ENCODE measurements around the gene SUSD1. TPM values are rescaled to one million over a fixed set of nuclear protein-coding genes. Genes with fewer than 3 reads are reported as not detected.
A peak's percentile ranks its signal among the peaks of the same experiment; 100 is the strongest.

The SUSD1 gene
- total and polyA plus RNA-seq, 2 experiments from 2014 or later, result 4.2 to 8.4 TPM

DNA sequence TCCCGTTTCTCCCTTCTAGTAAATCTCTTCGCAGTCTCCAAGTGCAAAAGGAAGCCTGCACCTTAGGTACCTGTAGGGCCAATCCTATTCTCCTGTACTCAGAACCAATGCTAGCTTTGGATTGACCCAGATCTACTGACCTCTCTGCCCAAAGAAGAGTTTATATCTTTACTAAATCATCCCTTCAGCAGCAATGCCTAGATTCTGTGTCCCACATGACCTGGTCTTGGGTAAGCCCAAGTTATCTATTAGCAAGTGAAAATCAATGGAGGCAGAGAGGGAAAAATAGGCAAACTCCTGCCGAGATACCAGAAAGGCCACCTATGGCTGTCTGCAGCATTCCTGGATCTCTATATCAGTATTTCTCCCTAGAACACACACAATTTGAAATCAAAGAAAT, 60.0 kb downstream of the SUSD1 start:
- WGBS, 2 experiments (ENCODE audit: low coverage in 1 of 2, low lambda C conversion rate in 2 of 2, missing lambda C conversion rate in 2 of 2), result 65 to 66% methylated on average over 3 of the region's 3 CpGs
- no peaks in the 10 kb centered on the region for H3K9me3 ChIP-seq (ENCODE audit: low read depth)
- no peak overlapping the region for H3K4me3 ChIP-seq
- peaks cover 14% of the 10 kb centered on the region for H3K4me1 ChIP-seq (ENCODE audit: insufficient read depth)
- TF ChIP-seq EZH2phosphoT487 (IDR thresholded peaks at IDR 0.05; ENCODE audit: insufficient read depth, low read depth) (no peak), EZH2 (IDR thresholded peaks at IDR 0.05; ENCODE audit: insufficient read depth, poor library complexity, severe bottlenecking) (no peak)
- no peaks in the 10 kb centered on the region for H4K20me1 ChIP-seq (ENCODE audit: insufficient read depth)
- peaks cover 12% of the 10 kb centered on the region; the same call in 1 of the 2 replicates for H3F3A ChIP-seq (ENCODE audit: insufficient read depth)
- H2AFZ ChIP-seq, result no peak overlapping the region
- H3K27me3 ChIP-seq (replicated peaks; ENCODE audit: insufficient read depth), result no peaks in the 10 kb centered on the region
- H3K9ac ChIP-seq, result no peak overlapping the region
- no peak overlapping the region for H3K27ac ChIP-seq
- no peaks in the 10 kb centered on the region for H3K9me2 ChIP-seq (ENCODE audit: insufficient read depth)
- in situ Hi-C loops (cut with MboI), result no loop called here
- H3K4me2 ChIP-seq (ENCODE audit: unreplicated experiment), result no peak overlapping the region
- no peaks in the 10 kb centered on the region for H3K79me2 ChIP-seq (ENCODE audit: insufficient read depth)
- DNase-seq, result no peak
- H3K36me3 ChIP-seq (ENCODE audit: low read depth), result no peaks in the 10 kb centered on the region

DNA sequence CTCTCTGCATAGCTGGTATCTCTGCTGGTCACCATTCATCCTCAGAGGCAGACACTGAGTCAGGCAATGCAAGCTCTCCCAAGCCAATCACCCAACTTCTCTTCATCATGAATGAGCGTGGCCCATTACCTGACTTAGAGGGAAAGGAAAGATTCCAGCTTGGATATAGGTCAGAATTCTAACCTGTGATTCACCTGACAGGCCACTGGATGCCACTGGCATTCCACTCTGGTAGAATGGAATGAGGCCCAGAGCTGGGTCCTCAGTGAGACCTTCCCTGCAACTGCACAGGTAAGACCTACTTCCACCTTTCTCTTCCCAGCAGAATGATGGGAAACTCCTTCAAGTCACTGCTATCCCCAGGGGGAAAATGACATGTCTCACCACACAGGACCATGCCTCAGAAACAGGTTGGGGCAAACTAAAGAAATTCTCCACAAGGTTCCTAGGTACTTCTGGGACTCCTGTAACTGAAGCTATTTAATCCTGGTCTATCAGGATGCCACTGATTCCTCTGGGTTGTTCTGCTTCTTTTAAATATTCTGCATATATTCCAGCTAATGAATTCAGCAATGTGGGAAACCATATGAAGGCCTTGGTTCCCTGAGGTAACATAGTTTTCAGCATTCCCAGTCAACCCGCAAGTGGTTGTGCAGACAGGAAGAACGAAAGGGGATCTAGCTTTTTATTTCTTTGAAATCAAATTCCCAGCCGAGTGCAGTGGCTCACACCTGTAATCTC, 62.0 kb downstream of the SUSD1 start:
- Histone ChIP-seq H3F3A (ENCODE audit: insufficient read depth) (peaks cover 12% of the 10 kb centered on the region; the same call in 1 of the 2 replicates), H3K9me2 (ENCODE audit: insufficient read depth) (no peaks in the 10 kb centered on the region), H3K27ac (peak overlapping the region; percentile 51), H3K9ac (peak overlapping the region; percentile 23; the same call in 1 of the 2 replicates), H3K36me3 (ENCODE audit: low read depth) (no peaks in the 10 kb centered on the region), H3K9me3 (ENCODE audit: low read depth) (no peaks in the 10 kb centered on the region), H3K4me1 (ENCODE audit: insufficient read depth) (peaks cover 14% of the 10 kb centered on the region), H3K4me3 (no peak overlapping the region), H2AFZ (no peak overlapping the region), H3K79me2 (ENCODE audit: insufficient read depth) (no peaks in the 10 kb centered on the region), H4K20me1 (ENCODE audit: insufficient read depth) (no peaks in the 10 kb centered on the region), H3K4me2 (ENCODE audit: unreplicated experiment) (no peak overlapping the region), H3K27me3 (replicated peaks; ENCODE audit: insufficient read depth) (no peaks in the 10 kb centered on the region)
- 78 to 83% methylated on average over 4 of the region's 4 CpGs for WGBS, 2 experiments (ENCODE audit: low coverage in 1 of 2, low lambda C conversion rate in 2 of 2, missing lambda C conversion rate in 2 of 2)
- TF ChIP-seq EZH2phosphoT487 (IDR thresholded peaks at IDR 0.05; ENCODE audit: insufficient read depth, low read depth) (no peak), EZH2 (IDR thresholded peaks at IDR 0.05; ENCODE audit: insufficient read depth, poor library complexity, severe bottlenecking) (no peak)
- in situ Hi-C loops (cut with MboI), result no loop called here
- peak; percentile 78 for DNase-seq

DNA sequence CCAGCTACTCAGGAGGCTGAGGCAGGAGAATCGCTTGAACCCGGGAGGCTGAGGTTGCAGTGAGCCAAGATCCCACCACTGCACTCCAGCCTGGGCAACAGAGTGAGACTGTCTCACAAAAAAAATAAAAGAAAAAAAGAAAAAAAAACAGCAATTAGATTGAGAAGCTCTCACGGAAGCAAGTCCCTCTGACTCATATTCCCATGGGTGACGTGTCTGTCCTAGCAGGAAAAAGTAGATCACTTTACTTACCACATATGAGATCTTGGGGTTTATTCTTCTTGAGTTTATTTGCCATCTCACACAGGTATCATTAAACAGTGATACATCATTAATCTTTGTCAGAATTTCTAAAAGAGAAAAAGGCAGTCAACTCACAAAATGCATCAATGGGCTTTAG, 62.6 kb downstream of the SUSD1 start:
- Histone ChIP-seq H3K4me2 (ENCODE audit: unreplicated experiment) (no peak overlapping the region), H3K9ac (peak overlapping the region; percentile 23; the same call in 1 of the 2 replicates), H4K20me1 (ENCODE audit: insufficient read depth) (no peaks in the 10 kb centered on the region), H3K4me1 (ENCODE audit: insufficient read depth) (peaks cover 14% of the 10 kb centered on the region), H3K9me2 (ENCODE audit: insufficient read depth) (no peaks in the 10 kb centered on the region), H3K79me2 (ENCODE audit: insufficient read depth) (no peaks in the 10 kb centered on the region), H3K9me3 (ENCODE audit: low read depth) (no peaks in the 10 kb centered on the region), H3K27ac (peak overlapping the region; percentile 51), H3F3A (ENCODE audit: insufficient read depth) (peaks cover 12% of the 10 kb centered on the region; the same call in 1 of the 2 replicates), H2AFZ (no peak overlapping the region), H3K4me3 (no peak overlapping the region), H3K27me3 (replicated peaks; ENCODE audit: insufficient read depth) (no peaks in the 10 kb centered on the region), H3K36me3 (ENCODE audit: low read depth) (no peaks in the 10 kb centered on the region)
- no peak for TF ChIP-seq EZH2 (IDR thresholded peaks at IDR 0.05; ENCODE audit: insufficient read depth, poor library complexity, severe bottlenecking)
- no peak for TF ChIP-seq EZH2phosphoT487 (IDR thresholded peaks at IDR 0.05; ENCODE audit: insufficient read depth, low read depth)
- DNase-seq, result peak; percentile 92
- 9 to 10% methylated on average over 4 of the region's 4 CpGs for WGBS, 2 experiments (ENCODE audit: low coverage in 1 of 2, low lambda C conversion rate in 2 of 2, missing lambda C conversion rate in 2 of 2)
- in situ Hi-C loops (cut with MboI), result no loop called here

DNA sequence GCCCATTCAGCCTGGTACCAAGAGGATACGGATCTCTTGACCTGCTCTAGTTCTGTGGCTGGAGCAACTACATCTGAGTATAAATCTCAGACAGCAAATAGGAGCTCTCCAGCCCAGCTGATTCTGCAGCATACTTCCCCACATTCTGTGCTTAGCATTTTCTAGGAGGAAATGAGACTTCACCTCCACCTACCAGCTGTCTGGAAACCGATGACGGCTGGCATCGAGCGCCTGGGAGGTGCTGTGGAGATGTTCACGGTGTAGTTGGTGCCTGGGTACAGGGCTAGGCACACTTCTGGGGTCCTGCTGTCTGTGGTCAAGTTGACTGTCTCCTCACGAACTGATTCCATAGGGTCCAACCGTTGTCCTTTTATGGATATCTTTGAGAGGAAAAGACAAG, 63.6 kb downstream of the SUSD1 start:
- Histone ChIP-seq H3K9me2 (ENCODE audit: insufficient read depth) (no peaks in the 10 kb centered on the region), H3K9ac (no peak overlapping the region), H3K4me3 (no peak overlapping the region), H3K4me1 (ENCODE audit: insufficient read depth) (peaks cover 14% of the 10 kb centered on the region), H3K4me2 (ENCODE audit: unreplicated experiment) (no peak overlapping the region), H4K20me1 (ENCODE audit: insufficient read depth) (no peaks in the 10 kb centered on the region), H3K27me3 (replicated peaks; ENCODE audit: insufficient read depth) (no peaks in the 10 kb centered on the region), H2AFZ (no peak overlapping the region), H3K27ac (no peak overlapping the region), H3F3A (ENCODE audit: insufficient read depth) (peaks cover 12% of the 10 kb centered on the region; the same call in 1 of the 2 replicates), H3K9me3 (ENCODE audit: low read depth) (no peaks in the 10 kb centered on the region), H3K79me2 (ENCODE audit: insufficient read depth) (no peaks in the 10 kb centered on the region), H3K36me3 (ENCODE audit: low read depth) (no peaks in the 10 kb centered on the region)
- 97 to 98% methylated on average over 8 of the region's 8 CpGs for WGBS, 2 experiments (ENCODE audit: low coverage in 1 of 2, low lambda C conversion rate in 2 of 2, missing lambda C conversion rate in 2 of 2)
- DNase-seq, result no peak
- in situ Hi-C loops (cut with MboI), result no loop called here
- no peak for TF ChIP-seq EZH2 (IDR thresholded peaks at IDR 0.05; ENCODE audit: insufficient read depth, poor library complexity, severe bottlenecking)
